TTC549 (cell line): ENCODE results near the gene PHC2.

Experiments used
- FAIRE-seq: peaks from 2 replicates; lab custom pipeline; 2012; peaks lifted over from hg19 to GRCh38; lab: Jason Lieb, UNC

The PHC2 gene

GRCh38 chr1:33289858-33290154, 141.1 kb downstream of the PHC2 start:
- FAIRE-seq, result no peak

GRCh38 chr1:33288976-33289857, 141.7 kb downstream of the PHC2 start:
- no peak for FAIRE-seq

- no peak for FAIRE-seq
Observed at GRCh38 chr1:33287317-33287716, 143.6 kb downstream of the PHC2 start.

- FAIRE-seq, result no peak
Observed at GRCh38 chr1:33286451-33287185, 144.3 kb downstream of the PHC2 start.

GRCh38 chr1:33284049-33284448, 146.8 kb downstream of the PHC2 start:
- no peak for FAIRE-seq

GRCh38 chr1:33282791-33283190, 148.1 kb downstream of the PHC2 start:
- FAIRE-seq, result no peak

- FAIRE-seq, result no peak
Observed at GRCh38 chr1:33281554-33282303, 149.2 kb downstream of the PHC2 start.

- FAIRE-seq, result no peak
Observed at GRCh38 chr1:33280091-33280661, 150.7 kb downstream of the PHC2 start.

GRCh38 chr1:33277488-33278084, 153.3 kb downstream of the PHC2 start:
- FAIRE-seq, result no peak

GRCh38 chr1:33276573-33277298, 154.2 kb downstream of the PHC2 start:
- no peak for FAIRE-seq

GRCh38 chr1:33275706-33276572, 155.0 kb downstream of the PHC2 start:
- FAIRE-seq, result no peak

GRCh38 chr1:33275195-33275594, 155.7 kb downstream of the PHC2 start:
- FAIRE-seq, result no peak

GRCh38 chr1:33274446-33274845, 156.4 kb downstream of the PHC2 start:
- FAIRE-seq, result no peak

- no peak for FAIRE-seq
Observed at GRCh38 chr1:33273961-33274371, 156.9 kb downstream of the PHC2 start.
